Measurements from ENCODE around the gene HTT. TPM values are rescaled to one million over a fixed set of nuclear protein-coding genes. Genes with fewer than 3 reads are reported as not detected.

Gene HTT
- total and polyA plus RNA-seq, 2 of the 8 experiments (the other 6 are each of a cell fraction or from before 2014, with no cell fraction given) = 24.0 to 71.0 TPM

DNA sequence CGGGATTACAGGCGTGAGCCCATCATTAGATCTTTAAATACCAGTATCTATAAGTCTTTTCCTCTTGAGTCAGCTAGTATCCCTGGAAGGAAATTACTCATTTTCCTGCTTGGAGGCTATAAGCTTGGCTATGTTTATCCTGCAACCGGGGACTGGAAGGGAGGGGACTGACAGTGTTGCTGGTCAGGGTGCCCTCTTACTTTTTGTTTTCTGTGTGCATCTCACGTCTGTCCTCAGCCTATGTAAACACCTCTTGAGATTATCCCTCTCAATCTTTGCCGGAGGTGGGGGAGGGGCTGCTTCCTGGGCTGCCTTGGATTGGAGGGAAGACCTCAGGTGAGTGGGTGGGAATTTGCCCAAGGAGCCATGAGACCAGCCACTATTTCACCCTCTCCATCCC, 37.0 kb downstream of the HTT start:
- no peaks in the 10 kb centered on the region for H3K23me2 ChIP-seq (ENCODE audit: low read depth, low read length)
- H3K79me1 ChIP-seq (ENCODE audit: low read depth, low read length) = peaks cover 3% of the 10 kb centered on the region; the same call in 1 of the 2 replicates
- no peak overlapping the region for H3K9ac ChIP-seq (replicated peaks in 1 of 4; ENCODE audit: extremely low read depth in 1 of 4, low read depth in 3 of 4, low read length in 3 of 4)
- no peak overlapping the region for H2BK20ac ChIP-seq (ENCODE audit: low read length)
- no peak overlapping the region for H3K4me2 ChIP-seq (ENCODE audit: insufficient read depth in 1 of 2, low read depth in 2 of 2, low read length in 2 of 2)
- H2BK5ac ChIP-seq (ENCODE audit: low read depth, low read length) = no peak overlapping the region
- peaks cover 30 to 57% (median 47%) of the 10 kb centered on the region in 4 experiments for H3K36me3 ChIP-seq (ENCODE audit: control insufficient read depth in 2 of 4, insufficient read depth in 4 of 4, low read length in 3 of 4)
- H2BK120ac ChIP-seq (replicated peaks; ENCODE audit: low read depth, low read length) = no peak overlapping the region
- H4K8ac ChIP-seq (ENCODE audit: extremely low read depth, insufficient read depth, low read length) = no peak overlapping the region
- no peaks in the 10 kb centered on the region for H3K4me1 ChIP-seq (replicated peaks in 1 of 4; ENCODE audit: control insufficient read depth in 3 of 4, insufficient read depth in 4 of 4, low read length in 3 of 4)
- WGBS, 2 experiments (ENCODE audit: extremely low coverage in 1 of 2, insufficient coverage in 1 of 2, insufficient read length in 1 of 2, insufficient replicate concordance in 2 of 2, low coverage in 1 of 2, low lambda C conversion rate in 2 of 2, missing lambda C conversion rate in 1 of 2) = 93% methylated on average over 5 of the region's 5 CpGs; no CpG with 5 or more reads in 1 of the 2 experiments
- H3K18ac ChIP-seq (ENCODE audit: extremely low read depth, low read length) = no peak overlapping the region
- no peak overlapping the region for H3K4me3 ChIP-seq (ENCODE audit: extremely low read depth in 1 of 4, insufficient read depth in 2 of 4, low read depth in 3 of 4, low read length in 4 of 4)
- no peak overlapping the region for H3K14ac ChIP-seq (ENCODE audit: insufficient read length)
- no peak overlapping the region for H3K23ac ChIP-seq (ENCODE audit: insufficient read length)
- no peaks in the 10 kb centered on the region; a peak in 1 of 4 replicates for H3K9me3 ChIP-seq (ENCODE audit: insufficient read depth in 2 of 2, low read depth in 1 of 2, low read length in 1 of 2)
- H3K27ac ChIP-seq (ENCODE audit: low read depth, low read length) = no peak overlapping the region
- no peak overlapping the region for H4K5ac ChIP-seq (ENCODE audit: insufficient read length, low read depth, low read length)
- H2AK5ac ChIP-seq (ENCODE audit: low read depth, low read length) = no peak overlapping the region
- DNase-seq (ENCODE audit: low read depth in 1 of 2, low spot score in 2 of 2) (no peak), FAIRE-seq (no peak)
- no peak overlapping the region for H2BK12ac ChIP-seq (ENCODE audit: low read depth, low read length)
- H3K56ac ChIP-seq (replicated peaks; ENCODE audit: insufficient read length, low read depth, low read length) = no peak overlapping the region
- H2AFZ ChIP-seq (ENCODE audit: low read length) = no peak overlapping the region
- H3K79me2 ChIP-seq (ENCODE audit: control insufficient read depth in 1 of 2, insufficient read depth in 2 of 2, low read length in 2 of 2) = no peaks in the 10 kb centered on the region
- H3K27me3 ChIP-seq (replicated peaks in 1 of 4; ENCODE audit: control insufficient read depth in 3 of 4, extremely low read depth in 1 of 4, insufficient read depth in 3 of 4, low read length in 3 of 4) = no peaks in the 10 kb centered on the region
- CTCF ChIA-PET (ENCODE audit: partially characterized antibody) = interaction anchor here (0.8 to 1.6 kb wide), 3 partner anchors 9 to 21 kb away, joined by 3 read pairs; no protein-coding TSS in a partner anchor
- H3K4ac ChIP-seq (replicated peaks; ENCODE audit: insufficient read length, low read depth, low read length) = no peak overlapping the region
- no peak for TF ChIP-seq BCL11A (IDR thresholded peaks at IDR 0.05; ENCODE audit: low read depth in 2 of 2, low read length in 2 of 2)
- no peak for TF ChIP-seq JUND (IDR thresholded peaks at IDR 0.05; ENCODE audit: low read length)
- H2BK15ac ChIP-seq (ENCODE audit: low read length) = no peak overlapping the region
- no peak overlapping the region for H4K91ac ChIP-seq (replicated peaks; ENCODE audit: insufficient read length, low read length)
- POLR2A ChIA-PET (ENCODE audit: partially characterized antibody) = no interaction called here
- peaks cover 0 to 9% of the 10 kb centered on the region in 2 experiments for H4K20me1 ChIP-seq (replicated peaks in 1 of 2; ENCODE audit: control insufficient read depth in 1 of 2, insufficient read depth in 2 of 2, low read length in 2 of 2)
